HG03159 (cell line): ENCODE measurements around the gene SPATA3.

Experiments
- ATAC-seq: cut with Tn5 transposase; IDR thresholded peaks from one replicate; pipeline ENCODE4 v1.9.1; 2021; ENCODE audit warnings: mild to moderate bottlenecking, moderate library complexity; ENCODE audit not compliant: unreplicated experiment

SPATA3 gene

DNA sequence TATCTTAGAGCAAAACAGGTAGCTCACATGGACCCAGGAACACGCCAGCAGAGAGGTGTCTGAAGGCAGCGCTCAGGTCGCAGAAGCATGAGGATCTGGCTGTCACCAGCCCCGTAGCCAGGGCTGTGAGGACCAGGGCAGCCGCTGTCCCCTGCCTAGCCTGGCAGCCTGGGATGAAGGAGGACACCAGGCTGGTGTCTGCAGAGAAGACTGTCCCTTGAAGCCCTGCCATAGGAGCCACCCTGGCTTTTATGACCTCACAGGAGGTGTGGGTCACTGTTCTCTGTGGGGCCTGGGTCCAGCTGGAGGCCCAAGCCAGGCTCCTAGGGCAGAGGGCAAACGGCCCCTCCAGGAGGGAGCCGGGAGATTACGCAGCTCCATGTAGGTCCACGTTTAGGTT, at the start of gene SPATA3:
SPATA3 (plus strand) TSS at position 301 of the 400 bp plus-strand sequence. CDS start 113 bp downstream, outside the sequence.
- no peak for ATAC-seq

DNA sequence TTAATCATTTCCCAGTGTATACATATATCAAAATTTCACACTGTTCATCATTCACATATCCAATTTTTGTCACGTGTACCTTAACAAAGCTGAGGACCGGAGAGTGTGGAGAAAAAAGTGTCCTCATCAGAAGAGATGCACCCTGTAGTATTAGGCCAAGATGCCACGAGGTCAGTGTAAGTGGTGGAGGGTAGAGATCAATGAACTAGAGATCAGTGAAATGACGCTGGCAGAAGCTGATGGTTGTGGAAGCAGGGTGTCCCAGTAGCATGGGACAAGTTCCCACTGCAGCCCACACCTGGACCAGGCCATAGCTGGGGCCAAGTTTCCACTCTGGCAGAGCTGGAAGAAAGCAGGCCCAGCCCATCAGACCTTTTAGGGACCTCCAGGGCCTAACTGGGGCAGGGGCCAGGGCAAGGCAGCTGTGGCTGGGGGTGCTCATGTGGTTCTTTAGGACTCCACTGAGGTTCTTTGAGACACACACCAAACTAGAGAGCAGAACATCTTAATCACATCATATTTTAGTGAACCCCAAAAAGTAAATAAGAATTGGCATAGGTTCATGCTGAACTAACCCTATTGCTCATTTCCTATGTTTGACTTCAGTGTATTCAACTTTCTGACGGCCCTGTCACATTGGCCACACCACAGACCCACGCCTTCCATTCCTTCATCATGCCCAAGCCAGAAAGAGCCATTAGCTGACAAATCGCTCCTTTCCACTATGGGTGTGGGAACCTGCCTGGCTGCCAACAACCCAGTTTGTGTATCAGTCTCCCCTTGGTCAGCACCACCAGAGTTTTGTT, 49.3 kb upstream of the SPATA3 start:
- no peak for ATAC-seq

DNA sequence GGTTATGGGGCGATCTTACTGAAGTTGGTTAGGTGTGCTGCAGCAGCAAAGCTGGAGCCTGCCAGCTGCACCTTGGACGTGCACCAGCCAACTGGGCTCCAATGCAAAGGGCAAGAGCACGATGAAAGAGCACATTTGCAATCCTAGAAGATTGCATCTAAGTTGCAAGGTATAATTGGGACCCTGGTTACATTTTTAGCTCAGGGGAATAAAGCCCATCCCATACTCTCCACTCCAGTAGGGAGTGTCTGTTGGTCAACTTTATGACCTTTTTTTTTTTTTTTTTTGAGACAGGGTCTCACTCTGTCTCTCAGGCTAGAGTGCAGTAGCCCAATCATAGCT, 48.7 kb upstream of the SPATA3 start:
- no peak for ATAC-seq

DNA sequence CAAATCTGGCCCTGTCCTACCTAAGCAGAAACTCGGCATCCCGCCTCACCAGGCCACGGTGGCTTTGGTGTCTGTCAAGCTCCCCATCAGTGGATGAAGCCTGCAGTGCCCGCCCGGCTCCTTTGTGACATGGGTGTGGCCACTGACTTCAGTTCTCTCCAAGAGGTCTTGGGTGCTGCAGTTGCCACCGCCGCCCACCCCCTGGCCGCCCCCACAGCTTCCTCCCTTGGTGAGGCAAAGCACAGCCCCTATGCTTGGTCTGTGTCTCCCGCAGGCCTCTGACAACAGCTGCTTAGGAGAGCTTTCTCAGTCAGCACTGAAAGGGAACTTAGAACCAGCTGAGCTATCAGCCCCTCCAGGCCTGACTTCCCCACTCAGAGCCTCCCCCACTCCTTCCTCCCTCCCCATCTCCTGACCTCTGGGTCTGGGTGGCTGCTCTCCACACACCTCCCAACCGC, 48.0 kb upstream of the SPATA3 start:
- peak; percentile 43 for ATAC-seq

DNA sequence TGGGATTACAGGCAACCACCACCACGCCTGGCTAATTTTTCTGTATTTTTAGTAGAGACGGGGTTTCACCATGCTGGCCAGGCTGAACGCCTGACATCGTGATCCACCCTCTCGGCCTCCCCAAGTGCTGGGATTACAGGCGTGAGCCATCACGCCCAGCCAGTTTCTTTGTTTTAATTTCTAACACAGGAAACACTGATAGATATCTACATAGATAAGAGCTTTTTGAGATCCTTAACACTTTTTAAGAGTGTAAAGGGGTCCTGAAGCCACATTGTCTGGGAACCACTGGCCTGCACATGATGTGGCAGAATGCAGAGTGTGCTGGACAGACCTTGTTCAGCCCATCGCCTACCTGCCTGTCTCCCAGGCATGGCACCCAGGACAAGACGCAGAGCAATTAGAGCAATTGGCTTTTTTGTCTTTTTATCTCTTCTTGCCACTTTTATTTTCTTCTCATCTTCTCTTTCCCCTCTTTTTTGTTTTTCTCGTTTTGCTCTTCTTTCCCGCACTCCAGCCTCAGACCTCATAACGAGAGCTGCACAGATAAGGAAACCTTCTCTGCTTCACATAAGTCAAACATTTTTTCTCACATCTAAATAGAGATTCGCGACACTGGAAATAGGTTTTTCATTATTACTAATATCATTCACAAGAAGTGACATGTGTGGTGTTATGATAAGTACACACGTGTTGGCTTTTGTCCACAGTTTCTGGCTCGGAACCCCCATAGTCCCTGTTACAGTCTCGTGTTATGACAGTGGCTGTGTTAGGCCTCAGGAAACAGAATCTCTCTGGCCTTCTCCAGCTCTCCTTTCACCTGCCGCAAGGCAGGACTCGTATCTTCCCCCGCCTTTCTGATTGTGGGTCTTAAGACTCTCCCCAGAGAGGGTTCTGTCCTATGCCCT, 45.7 kb upstream of the SPATA3 start:
- ATAC-seq, result peak; percentile 60

DNA sequence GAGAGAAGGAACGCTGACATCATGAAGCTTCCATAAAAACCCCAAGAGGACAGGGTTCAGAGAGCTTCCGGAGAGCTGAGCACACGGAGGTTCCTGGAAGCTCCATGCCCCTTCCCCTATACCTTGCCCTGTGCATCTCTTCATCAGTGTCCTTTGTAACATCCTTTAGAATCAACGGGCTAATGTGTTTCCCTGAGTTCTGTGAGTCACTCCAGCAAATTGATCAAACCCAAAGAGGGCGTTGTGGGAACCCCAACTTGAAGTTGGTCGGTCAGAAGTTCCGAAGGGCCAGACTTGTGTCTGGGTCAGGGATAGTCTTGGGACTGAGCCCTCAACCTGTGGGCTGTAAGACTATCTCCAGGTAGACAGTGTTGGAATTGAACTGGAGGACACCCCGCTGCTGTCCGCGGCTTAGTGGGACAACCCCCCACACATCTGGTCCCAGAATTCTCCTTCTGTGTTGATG, 45.0 kb upstream of the SPATA3 start:
- ATAC-seq, result no peak

DNA sequence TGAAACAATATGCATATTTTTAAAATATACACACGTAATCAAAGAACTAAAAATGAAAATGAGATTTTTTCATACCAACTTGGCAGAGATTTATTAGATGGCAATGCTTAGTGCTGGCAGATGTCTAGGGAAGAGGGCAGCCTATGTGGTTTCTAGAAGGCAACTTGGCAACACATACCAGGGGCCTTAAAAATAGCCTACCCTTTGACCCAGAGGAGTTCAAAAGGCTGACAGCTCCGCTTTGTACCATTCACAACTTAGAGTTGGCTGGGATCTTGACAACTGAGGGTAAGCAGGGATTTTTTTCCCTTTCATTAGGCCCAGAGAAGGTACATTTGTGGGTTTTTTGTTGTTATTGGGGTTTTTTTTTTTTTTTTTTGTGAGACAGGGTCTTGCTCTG, 44.5 kb upstream of the SPATA3 start:
- no peak for ATAC-seq

DNA sequence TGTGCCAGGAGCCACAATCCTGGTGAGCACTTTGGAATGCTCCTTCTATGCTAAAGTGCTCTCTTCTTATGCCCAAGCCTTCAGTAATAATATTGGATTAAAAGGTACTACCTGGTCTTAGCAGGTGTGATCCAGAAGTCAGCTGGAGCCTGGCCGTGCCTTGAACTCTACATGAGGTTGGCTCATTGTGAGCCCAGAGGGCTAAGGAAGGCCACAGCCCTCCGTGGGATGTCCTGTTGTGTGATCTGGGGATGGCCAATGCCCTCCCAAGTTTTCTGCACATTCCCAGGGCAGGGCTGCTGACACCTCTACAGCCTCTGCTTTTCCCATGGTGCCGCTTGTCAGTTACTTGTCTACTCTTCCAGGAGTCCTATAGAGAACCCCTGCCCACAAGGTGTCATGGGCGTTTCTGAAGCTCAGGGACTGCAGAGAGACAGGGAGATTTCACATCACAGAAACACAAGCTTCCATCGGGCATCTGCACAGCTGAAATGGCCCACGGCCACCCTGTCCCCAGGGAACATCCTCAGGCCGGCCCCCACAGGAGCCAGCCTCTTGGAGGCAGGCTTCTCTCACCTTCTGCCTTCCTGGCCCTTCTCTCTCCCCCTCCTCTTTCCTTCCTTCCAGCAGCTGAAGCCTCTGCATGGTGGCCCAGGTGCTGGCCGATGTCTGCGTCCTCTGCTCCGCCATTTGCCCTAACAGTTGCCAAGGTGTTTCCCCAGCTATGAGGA, 43.5 kb upstream of the SPATA3 start:
- ATAC-seq, result no peak

DNA sequence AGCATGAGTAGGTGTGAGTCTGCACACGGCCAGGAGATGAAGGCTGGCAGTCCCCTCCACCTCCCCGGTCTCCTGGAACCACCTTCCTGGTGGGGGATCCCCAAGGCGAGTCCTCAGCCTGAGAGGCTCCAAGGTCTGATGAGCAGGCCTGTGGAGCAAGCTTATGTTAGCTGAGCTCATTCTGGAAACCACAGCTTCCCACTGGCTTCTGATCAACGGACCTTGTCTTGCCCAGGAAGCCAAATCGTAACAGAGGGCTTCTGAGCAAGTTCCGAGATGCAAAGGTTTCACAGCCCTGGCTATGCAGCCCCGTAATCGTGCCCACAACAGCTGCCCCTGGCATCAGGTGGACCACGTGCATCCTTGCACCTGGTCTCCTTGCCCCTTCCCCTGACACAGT, 42.1 kb upstream of the SPATA3 start:
- ATAC-seq, result no peak

DNA sequence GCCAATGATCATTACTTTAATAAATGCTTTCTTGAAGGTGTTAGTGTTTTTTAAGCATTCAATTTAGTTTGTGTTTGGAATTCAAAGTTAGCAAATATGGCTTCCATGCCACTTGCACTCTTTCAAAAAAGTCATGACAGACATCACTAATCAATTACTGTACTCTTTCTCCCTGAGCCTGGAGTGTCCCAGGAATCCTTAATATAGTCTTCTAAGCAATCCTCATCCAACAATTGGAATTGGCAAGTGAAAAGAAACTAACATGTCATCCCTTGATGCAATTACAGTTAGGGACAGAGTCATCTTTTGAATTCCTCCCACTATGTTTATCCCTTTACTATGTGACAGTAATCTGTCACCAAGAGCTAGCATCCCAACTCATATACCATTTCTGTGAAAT, 41.2 kb upstream of the SPATA3 start:
- ATAC-seq, result no peak

DNA sequence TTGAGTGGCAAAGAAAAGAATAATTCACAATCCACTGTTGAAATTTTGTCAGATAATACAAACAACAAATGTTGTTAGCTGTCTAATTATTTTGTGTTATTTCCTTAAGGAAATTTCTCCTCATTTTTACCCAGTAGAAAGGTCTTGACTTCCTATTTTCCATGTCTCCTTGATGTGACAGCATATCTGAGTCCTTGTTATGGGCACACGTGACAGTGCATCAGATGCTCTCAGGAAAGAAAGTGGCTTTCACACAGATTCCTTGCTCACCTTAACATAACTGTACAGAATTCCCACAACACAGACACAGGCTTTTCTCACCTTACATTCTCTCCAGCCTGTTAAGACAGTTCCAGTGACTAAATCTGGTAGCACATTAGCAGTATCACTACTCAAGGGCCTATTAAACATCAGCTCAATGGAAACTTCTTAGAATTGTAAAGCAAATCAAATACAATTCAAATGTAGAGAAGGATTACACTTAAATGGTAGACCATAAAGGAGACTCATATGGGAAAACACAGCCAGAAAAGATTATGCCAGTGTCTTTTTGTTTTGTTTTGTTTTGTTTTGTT, 40.7 kb upstream of the SPATA3 start:
- no peak for ATAC-seq

DNA sequence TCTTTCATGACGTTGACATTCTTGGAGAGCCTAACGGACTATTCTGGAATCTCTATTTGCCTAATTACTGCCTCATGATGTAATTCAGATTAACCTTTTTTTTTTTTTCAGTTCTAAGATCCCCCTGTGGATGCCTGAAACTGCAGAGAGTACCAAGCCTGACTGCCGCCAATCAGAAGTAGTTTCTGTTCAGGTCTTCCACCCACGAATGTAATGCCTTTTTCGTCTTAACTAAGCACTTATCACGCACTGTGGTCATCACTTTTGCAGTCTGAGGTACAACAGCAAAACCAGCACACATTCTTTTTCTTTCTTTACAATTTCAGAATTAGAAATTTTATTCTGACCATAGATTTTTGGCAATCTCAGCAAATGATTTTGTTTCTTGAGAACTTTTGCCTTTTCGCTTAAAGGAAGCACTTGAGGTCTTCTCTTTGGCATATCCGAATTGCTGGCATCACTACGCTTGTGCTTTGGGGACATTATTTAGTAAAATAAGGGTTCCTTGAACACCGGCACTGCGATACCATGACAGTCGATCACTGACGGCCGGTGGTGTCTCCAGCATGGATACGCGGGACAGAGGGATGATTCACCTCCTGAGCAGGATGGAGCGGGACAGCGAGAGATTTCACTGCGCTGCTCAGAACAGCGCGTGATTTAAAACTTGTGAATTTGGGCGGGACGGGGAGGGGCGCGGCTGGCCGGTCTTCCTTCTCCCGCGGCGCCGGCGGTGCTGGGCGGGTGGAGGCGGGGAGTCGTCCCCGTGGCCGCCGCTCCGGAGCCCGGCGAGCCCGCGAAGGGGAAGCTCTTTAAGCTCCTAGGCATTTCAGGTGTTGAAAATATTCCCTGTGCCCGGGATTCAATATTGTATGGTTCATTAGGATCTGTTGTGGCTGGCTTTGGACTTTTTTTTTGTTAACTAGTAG, 38.8 kb upstream of the SPATA3 start:
- ATAC-seq, result peak; percentile 73

DNA sequence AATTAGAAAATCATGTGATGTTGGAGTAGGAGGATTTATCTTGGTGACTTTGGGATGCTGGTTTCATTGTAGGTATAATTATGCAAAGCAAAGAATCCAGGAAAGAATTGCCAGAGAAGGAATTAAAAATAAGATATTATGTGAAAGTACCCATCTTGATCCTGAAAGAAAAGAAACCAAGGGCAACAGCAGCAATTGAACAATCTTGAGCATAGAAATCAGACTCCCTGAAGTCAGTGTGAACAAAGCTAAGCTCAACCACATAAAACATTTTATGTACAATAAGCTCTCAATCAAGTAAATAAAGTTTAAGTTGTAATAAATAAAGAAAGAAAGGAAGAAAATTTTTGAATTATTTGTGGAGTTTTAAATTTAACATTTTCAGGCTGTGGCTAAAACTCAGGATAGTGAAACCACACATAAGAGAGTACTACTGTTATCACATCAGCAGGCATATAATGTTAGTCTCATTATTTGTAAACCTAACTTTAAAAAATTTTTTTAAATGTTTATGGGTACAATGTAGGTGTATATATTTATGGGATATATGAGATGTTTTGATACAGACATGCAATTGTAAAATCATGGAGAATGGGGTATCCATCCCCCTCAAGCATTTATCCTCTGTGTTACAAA, 38.0 kb upstream of the SPATA3 start:
- ATAC-seq, result no peak

DNA sequence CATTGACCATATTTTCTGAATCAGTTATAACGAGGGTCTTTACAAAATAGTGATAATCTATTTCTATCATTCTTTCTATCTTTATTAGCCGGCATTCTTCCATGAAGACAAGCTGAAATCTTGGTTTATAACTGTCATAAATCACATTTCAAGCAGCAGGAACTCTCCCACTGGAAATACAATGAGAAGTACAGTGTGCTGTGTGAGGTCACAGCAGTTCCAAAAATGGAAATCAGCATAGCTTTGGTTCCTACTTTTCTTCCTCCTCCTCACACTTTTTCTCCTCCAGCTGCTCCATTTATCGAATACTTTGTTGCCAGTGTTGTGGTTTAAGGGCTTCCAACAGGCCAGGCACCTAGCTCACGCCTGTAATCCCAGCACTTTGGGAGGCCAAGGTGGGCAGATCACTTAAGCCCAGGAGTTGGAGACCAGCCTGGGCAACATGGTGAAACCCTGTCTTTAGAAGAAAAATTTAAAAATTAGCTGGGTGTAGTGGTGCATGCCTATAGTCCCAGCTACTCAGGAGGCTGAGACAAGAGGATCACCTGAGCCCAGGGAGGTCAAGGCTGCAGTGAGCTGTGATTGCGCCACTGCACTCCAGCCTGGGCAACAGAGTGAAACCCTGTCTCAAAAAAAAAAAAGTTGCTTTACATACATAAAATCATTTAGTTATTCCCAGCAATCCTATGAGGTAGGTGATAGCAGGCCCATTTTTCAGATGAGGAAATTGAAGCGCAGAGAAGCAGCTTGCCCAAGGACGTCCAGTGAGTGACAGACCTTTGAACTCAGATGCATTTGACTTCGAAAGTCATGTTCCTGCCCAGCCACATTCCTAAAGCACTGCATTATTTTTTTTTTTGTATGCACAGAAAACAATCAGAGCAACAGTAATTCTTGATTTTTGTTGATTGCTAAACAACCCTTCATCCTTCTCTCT, 36.8 kb upstream of the SPATA3 start:
- ATAC-seq, result no peak

DNA sequence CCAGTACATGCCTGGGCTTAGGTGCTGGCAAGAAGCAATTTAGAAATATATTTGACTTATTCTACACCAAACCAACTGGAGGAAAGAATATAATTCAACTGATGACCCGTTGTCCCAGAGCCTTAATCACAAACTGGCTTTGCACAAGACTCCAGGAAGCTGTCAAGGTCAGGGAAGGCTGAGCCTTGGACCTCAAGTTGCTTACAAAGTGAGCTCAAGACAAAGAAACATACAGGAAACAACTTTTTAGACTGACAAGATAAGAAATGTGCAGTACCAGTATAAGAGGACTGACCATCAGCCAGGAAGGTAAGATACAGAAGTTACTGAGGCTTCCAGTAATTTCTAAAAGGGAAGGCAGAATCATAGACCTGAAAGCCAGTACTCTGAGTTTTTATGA, 35.9 kb upstream of the SPATA3 start:
- no peak for ATAC-seq

DNA sequence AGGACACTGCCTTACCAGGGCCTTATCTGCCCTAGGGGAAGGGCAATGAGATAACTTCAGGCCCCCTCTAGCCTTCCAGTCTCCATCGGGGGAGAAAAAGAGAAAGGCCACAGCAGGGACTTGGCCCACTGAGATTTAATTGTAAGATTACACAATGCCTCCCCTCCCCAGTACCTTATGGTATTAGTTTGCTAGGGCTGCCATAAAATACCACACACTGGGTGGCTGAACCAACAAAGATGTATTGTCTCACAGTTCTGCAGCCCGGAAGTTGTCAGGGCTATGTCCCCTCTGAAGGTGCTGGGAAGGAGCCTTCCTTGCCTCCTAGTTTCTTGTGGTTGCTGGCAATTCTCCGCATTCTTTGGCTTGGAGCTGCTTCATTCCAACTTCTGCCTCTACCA, 34.8 kb upstream of the SPATA3 start:
- no peak for ATAC-seq

DNA sequence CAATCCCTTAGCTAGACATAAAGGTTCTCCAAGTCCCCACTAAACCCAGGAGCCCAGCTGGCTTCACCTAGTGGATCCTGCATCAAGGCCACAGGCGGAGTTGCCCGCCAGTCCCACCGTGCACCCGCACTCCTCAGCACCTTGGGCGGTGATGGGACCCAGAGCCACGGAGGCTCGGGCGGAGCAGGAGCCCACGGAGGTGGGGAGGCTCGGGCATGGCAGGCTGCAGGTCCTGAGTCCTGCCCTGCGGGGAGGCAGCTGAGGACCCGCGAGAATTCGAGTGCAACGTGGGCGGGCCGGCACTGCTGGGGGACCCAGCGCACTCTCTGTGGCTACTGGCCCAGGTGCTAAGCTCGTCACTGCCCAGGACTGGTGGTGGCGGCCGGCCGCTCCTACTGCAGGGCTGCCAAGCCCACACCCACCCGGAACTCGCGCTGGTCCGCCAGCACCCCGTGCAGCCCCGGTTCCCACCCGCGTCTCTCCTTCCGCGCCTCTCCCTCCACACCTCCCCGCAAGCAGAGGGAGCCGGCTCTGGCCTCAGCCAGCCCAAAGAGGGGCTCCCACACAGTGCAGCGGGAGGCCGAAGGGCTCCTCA, 31.7 kb upstream of the SPATA3 start:
- ATAC-seq, result no peak

DNA sequence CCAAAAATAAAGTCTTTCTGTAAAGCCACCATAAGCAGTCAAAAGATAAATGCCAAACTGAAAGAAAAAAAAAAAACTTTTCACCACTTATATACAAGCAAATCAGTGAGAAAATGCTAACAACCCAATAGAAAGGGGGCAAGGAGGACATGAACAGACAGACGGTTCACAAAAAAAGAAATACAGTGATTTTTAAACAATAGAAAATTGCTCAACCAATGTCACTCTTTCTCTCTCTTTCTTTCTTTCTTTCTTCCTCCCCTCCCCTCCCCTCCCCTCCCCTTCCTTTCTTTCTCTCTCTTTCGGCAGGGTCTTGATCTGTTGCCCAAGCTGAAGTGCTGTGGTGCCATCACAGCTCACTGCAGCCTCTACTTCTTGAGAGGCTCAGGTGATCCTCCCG, 28.8 kb upstream of the SPATA3 start:
- ATAC-seq, result no peak
